ENCODE data around the gene DNMT3A.

DNMT3A gene

DNA sequence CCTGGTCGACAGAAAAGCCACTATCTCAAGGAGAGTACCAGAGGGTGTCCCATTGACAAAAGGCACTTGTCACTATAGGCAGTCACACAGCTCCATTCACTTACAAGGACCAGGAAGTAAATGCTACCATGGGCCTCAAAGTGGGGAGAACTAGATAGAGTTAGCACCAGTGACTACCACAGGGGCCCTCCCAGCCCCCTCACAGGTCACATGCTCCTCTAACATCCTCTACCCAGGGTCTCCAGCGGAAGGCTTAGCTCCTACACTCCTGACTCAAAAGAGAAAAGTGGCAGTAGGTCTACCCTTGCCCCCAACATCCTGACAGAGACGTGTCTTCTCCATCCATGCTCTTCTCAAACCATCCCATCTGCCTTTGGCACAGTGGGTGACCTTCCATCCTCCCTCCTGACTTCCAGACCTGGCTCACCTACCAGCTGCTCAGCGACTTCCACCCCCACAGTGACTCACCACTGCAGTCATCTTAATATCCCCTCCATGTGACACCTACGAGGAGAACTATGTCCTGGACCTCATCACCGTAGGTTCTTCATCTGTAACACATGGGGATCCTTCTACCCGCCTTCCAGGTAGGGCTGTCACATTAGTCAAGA lies 5.6 kb upstream of the DNMT3A start:
- DNase-seq = no peak

GRCh38 chr2:25343187-25343825 lies 1.6 kb upstream of the DNMT3A start:
- no peak for DNase-seq

DNA sequence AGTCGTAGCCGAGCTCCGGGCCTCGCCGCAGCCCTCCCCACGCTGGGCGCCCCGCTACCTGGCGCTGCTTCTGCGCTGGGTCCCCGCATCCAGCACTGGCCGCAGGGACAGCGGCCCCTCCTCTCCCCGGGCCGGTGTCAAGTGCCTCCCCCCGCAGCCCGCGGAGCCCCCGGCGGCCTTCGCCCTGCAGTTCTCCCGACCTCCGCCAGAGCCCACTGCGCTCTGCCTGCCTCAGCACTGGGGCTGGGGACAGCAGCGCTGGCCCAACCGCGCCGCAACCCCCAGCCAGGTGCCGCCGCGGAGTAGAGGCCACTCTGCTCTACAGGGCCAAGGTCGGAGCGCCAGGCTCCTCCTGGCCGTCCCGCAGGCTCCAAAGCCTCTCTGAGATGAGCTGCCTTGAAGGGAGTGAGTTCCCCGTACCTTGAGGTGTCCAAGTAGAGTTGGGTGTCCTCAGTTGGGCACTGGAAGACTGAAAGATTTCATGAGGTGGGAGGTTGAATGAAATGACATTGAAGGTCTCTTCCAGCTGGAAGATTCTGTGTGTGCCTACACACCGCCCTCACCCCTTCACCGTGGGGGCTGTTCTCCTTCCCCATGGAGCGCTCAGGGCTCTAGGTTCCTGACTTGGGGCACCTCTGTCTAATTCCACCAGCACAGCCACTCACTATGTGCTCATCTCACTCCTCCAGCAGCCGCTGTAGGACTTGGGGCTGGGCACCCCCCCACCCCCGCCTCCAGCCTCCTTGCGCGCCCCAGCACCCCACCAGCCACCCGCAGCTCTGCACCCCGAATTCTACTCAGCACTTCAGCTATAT lies 854 bp upstream of the DNMT3A start:
- DNase-seq = peak in 52 of 58 donors; percentile 46 to 86 (median 76)

- peak in 33 of 58 donors; percentile 21 to 80 (median 53) for DNase-seq
These were observed 556 bp downstream of the DNMT3A start for GRCh38 chr2:25341011-25341727.

DNA sequence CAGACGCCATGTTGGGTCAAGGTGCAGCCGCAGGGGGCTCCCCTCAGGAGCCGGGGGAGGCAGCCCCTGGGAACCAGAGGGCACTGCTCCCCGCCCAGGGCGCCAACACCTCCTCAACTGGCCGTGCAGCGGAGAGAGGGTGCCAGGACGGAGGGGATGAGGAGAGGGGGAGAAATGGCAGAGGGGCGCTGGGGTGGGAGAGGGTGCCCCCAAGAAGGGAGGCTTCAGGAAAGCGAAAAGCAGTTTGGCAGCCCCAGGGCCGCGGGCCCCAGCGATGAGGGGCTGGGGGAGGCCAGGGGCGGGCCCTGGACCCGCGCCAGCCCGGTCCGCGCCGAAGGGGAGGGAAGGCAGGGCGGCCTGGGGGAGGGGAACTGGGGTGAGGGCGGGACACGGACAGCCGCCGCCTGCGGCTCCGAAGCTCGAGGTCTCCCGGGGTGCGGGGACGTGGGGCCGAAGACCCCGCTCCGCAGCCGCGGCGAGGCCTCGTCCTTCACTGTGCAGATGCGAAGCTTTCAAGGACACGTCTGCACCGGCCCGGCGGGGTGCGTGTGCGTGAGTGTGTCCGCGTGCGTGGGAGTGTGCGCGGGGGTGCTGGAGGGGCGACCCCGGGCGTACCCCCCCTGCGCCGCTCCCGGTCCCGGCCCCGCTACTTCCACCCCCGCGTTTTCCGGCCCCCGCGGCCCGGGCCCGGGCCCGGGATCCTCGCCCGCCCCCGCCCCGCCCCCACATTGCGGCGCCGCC lies 1.4 kb downstream of the DNMT3A start:
- DNase-seq = peak in 11 of 58 donors; percentile 23 to 59 (median 35)

DNA sequence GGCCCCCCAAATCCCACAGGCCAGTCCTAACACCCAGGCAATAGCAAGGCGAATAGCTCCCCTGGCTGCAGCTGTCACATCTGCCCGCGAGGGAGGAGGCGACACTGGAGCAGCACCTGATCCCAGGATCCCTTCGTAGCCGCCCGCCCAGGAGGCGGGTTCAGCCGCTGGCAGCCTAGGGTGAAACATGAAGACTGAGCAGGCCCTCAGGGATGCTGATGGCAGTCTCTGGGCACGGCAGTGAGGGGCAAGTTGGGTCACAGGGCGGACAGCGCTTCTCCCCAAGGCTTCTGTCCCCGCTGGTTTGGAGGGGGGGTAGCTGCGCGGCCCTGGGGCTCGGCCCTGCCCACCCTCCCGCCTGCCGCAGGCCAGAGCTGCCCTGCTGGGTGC lies 1.9 kb downstream of the DNMT3A start:
- peak in 18 of 58 donors; percentile 21 to 56 (median 38) for DNase-seq

- no peak for DNase-seq
These were observed 2.5 kb downstream of the DNMT3A start for GRCh38 chr2:25339211-25339674.

DNA sequence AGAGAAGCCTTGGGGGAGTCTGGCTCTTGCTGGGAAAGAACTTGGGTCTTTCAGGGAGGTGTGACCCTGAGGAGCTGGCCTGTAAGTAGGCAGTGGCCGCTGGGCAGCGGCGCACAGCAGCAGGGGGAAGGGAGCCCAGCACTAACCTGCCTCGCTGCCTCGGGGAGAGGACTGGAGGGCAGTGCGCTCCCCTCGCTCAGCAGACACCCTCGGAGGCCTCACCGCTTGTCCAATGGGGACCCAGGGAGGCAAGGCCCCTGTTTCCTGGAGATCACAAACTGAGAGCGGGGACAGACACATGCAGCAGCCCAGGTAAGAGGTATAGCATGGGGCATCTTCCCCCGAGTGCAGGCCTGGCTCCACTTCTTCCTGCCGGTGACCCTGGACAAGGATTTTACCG lies 3.3 kb downstream of the DNMT3A start:
- DNase-seq = no peak

GRCh38 chr2:25337891-25338290 lies 3.8 kb downstream of the DNMT3A start:
- DNase-seq = no peak

GRCh38 chr2:25337276-25337675 lies 4.4 kb downstream of the DNMT3A start:
- no peak for DNase-seq

- DNase-seq = no peak
These were observed 5.3 kb downstream of the DNMT3A start for GRCh38 chr2:25336383-25336841.

- no peak for DNase-seq
These were observed 5.8 kb downstream of the DNMT3A start for GRCh38 chr2:25335971-25336370.

GRCh38 chr2:25335204-25335603 lies 6.5 kb downstream of the DNMT3A start:
- DNase-seq = no peak

- DNase-seq = no peak
These were observed 7.2 kb downstream of the DNMT3A start for GRCh38 chr2:25334482-25334881.

DNA sequence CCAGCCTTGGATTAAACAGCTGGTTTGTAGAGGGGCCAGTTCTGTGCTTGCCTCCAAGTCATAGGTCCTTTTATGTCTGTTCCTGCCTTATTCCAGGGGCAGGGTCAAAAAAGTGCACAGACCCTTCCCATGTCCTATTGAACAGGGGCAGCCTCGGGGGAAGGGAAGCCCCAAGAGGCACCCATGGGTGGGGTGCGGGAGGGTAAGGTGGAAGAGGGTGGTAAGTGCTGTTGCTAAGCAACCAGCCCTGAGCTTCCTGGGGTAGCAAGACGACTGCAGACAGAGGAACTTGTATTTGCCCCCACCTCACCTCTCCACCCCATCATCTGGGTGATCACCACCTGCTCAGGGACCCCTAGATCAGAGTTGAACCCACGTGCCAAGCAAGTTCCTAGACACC lies 7.7 kb downstream of the DNMT3A start:
- no peak for DNase-seq

GRCh38 chr2:25332571-25332970 lies 9.2 kb downstream of the DNMT3A start:
- peak in 45 of 58 donors; percentile 31 to 86 (median 66) for DNase-seq

GRCh38 chr2:25331686-25332365 lies 9.9 kb downstream of the DNMT3A start:
- no peak for DNase-seq

- no peak for DNase-seq
These were observed 10.8 kb downstream of the DNMT3A start for GRCh38 chr2:25330937-25331336.

GRCh38 chr2:25330273-25330672 lies 11.5 kb downstream of the DNMT3A start:
- DNase-seq = no peak

Measured in anterior cingulate cortex (tissue), 58 donors.